GM19438 (cell line): ENCODE results near the gene IFRD2.

Experiments used
- ATAC-seq: cut with Tn5 transposase; IDR thresholded peaks from one replicate; pipeline ENCODE4 v1.9.1; 2021; ENCODE audit warnings: low read depth; ENCODE audit not compliant: unreplicated experiment

Gene IFRD2

GRCh38 chr3:50237754-50238548 lies 54.3 kb downstream of the IFRD2 start:
- no peak for ATAC-seq
